Uterus (tissue), 2 donors: ENCODE data around the gene UST.

Experiments used
- POLR2A ChIP-seq, 2 donors: fragments of 450-650 bp; IDR thresholded peaks; one replicate each; pipeline ENCODE4 v1.6.1; 2016; ENCODE audit warnings: antibody characterized with exemption in 2 of 2, mild to moderate bottlenecking in 1 of 2, moderate library complexity in 1 of 2
- TF ChIP-seq, protein P1 (sequence below), 4 experiments: fragments of 200-600 bp in 2 of 4; fragments of 450-650 bp in 2 of 4; sonication (generic) in 2 of 4; IDR thresholded peaks; one replicate each; pipeline ENCODE4 v1.5.1; 2016 to 2019; ENCODE audit warnings: antibody characterized with exemption in 4 of 4, mild to moderate bottlenecking in 2 of 4, moderate library complexity in 1 of 4

DNA sequence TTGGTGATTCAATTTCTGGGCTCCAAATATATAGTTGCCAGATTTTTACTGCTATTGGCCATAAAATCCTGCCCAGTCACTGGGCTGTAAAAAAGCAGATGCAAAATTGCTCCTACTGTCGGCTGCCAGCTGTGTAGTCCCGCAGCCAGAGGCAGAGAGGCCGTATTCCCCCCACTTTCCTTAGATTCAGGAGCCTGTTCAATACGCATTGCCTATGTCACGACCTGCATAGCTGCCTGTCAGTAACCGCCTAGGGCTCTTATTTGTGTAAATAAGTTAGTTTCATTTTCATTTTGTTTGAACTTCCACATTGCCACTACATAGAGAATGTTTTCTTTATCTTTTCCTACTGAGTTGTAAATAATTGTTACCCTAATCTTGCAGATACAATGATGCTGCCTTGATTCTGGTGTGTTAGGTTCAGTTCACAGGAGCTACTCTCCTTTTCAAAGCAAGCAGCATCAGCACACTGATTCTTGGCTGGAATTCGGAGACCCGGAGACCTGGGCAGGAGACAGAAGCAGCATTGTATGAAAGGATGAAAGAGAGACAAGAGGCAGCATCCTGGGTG is 46.0 kb upstream of the UST start:
- TF ChIP-seq, protein P1, sequence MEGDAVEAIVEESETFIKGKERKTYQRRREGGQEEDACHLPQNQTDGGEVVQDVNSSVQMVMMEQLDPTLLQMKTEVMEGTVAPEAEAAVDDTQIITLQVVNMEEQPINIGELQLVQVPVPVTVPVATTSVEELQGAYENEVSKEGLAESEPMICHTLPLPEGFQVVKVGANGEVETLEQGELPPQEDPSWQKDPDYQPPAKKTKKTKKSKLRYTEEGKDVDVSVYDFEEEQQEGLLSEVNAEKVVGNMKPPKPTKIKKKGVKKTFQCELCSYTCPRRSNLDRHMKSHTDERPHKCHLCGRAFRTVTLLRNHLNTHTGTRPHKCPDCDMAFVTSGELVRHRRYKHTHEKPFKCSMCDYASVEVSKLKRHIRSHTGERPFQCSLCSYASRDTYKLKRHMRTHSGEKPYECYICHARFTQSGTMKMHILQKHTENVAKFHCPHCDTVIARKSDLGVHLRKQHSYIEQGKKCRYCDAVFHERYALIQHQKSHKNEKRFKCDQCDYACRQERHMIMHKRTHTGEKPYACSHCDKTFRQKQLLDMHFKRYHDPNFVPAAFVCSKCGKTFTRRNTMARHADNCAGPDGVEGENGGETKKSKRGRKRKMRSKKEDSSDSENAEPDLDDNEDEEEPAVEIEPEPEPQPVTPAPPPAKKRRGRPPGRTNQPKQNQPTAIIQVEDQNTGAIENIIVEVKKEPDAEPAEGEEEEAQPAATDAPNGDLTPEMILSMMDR (IDR thresholded peaks at IDR 0.05), result no peak
- no peak for TF ChIP-seq POLR2A (IDR thresholded peaks at IDR 0.05)
